GM12891 (cell line): ENCODE results near the gene RACK1.

ENCODE experiments used
- POLR2A ChIP-seq: IDR thresholded peaks from 2 replicates; pipeline ENCODE4 v1.6.1; 2011; ENCODE audit warnings: low read depth, low read length, control low read depth
- POLR2AphosphoS5 ChIP-seq: IDR thresholded peaks from 2 replicates; pipeline ENCODE4 v1.6.1; 2011; ENCODE audit warnings: low read depth, low read length, control low read depth
- SPI1 ChIP-seq: IDR thresholded peaks from 2 replicates; pipeline ENCODE4 v1.6.1; 2011; ENCODE audit warnings: low read depth, low read length, control low read depth
- TAF1 ChIP-seq: IDR thresholded peaks from 2 replicates; pipeline ENCODE4 v1.6.1; 2011; ENCODE audit warnings: low read depth, low read length, control low read depth

DNA sequence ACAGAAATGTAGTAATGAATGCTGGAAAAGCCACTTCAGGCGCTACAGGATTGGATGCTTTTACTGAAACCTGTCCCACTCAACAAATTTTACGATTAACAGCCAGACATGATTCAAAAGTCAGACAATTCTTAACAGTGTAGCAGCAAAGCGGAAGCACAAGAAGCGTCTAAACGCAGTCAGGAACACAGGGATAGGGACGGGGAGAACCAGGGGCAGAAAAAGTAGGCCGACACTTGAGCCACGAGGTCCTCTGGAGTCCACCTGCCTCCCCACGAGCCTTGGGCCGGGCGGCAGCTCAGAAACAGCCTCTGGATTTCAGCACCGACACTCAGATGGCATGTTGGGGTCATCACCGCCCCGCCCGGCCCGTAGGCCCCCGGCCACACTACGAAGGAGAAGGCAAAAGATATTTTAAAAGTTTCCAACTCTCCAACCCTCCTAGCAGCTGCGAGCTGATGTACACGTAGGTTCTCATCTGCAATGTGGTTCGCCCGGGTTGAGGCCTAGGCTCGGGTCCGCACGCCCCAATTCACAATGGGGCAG lies 615 bp downstream of the RACK1 start:
- TF ChIP-seq TAF1 (no peak), POLR2A (no peak), POLR2AphosphoS5 (no peak), SPI1 (no peak)
